Activated T-cell treated with anti-CD3 and anti-CD28 coated beads for 24 hours (primary cell): ENCODE results near the gene ACTG1.

Source experiments
- DNase-seq: peaks from one replicate; pipeline ENCODE4 v3.0.0-alpha.2; 2020; ENCODE audit warnings: low read depth

ACTG1 gene

DNA sequence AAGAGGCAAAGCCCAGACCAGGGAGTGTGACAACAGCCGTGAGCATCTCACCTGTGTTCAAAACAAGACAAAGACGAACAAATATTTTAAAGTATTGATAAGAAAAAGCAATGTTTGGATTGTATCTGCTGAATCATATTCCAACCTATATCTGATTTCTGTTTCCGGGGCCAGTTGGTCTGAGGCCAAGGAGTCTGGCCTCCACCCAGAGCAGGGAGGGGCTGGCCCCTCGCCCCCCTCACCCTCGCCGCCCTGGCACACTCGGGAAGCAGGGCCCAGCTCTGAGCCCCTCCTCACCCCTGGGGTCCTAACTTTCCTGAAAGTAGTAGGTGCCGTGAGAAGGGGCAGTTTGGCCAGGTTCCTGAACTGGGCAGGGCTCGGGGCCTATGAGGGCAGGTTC, 48.0 kb downstream of the ACTG1 start:
- DNase-seq: no peak

DNA sequence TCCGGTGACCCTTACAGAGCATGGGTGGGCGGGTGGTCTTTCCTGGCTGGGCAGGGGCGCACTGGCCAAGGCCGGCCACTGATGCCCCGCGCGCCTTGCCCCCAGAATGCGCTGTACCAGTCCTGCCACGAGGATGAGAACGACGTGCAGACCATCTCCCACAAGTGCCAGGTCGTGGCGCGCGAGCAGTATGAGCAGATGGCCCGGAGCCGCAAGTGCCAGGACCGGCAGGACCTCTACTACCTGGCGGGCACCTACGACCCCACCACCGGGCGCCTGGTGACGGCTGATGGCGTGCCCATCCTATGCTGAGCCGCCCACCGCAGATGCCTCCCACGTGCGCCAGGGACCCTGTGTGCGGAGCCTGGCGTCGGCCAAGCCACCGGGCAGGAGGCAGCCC, 49.1 kb downstream of the ACTG1 start:
- no peak for DNase-seq

DNA sequence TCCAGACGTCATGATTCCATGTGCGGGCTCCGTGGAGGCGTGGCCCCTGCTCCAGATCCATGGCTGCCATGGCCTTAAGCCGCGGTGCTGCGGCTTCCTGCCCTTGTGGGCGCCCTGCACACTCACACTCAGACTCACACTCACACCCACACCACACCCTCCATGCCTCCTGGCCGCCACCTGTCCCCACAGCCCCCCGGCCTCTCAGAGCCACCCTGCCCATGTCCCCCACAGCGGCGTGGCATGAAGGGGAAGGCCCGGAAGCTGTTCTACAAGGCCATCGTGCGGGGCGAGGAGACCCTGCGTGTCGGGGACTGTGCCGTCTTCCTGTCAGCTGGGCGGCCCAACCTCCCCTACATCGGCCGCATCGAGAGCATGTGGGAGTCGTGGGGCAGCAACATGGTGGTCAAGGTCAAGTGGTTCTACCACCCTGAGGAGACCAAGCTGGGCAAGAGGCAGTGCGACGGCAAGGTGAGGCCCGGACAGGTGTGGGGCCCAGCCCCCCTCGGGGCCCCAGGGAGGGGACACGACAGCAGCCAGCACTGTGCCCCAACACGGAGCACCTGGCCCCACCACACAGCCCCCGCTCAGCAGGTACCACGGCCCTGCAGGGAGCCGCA, 50.0 kb downstream of the ACTG1 start:
- no peak for DNase-seq

DNA sequence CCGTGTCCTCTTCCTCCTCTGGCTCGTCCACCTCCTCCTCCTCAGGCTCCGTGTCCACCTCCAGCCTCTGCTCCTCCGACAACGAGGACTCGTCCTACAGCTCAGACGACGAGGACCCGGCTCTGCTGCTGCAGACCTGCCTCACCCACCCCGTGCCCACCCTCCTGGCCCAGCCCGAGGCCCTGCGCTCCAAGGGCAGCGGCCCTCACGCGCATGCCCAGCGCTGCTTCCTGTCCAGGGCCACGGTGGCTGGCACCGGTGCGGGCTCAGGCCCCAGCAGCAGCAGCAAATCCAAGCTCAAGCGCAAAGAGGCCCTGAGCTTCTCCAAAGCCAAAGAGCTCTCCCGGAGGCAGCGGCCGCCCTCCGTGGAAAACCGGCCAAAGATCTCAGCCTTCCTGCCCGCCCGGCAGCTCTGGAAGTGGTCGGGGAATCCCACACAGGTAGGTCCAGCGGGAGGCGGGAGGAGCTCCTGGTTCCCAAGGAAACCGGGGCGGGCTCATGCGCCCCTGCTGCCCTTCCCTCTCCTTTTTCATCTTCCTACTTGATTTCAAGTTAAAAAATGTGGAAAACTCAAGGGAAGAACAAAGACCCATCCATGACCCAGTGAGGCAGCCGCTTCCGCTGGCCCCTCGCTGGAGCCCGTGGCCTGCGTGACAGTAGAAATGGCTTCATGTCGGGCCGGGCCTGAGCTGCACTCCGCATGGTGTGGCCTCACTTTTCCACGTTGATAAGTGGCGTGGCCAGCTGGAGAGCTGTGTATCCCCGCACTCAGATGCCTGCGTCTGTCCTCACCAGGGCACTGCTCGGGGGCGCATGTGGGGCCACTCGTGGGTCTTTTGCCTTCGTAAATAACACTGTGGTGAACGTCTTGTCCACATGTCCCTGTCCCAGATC, 50.7 kb downstream of the ACTG1 start:
- DNase-seq: no peak

DNA sequence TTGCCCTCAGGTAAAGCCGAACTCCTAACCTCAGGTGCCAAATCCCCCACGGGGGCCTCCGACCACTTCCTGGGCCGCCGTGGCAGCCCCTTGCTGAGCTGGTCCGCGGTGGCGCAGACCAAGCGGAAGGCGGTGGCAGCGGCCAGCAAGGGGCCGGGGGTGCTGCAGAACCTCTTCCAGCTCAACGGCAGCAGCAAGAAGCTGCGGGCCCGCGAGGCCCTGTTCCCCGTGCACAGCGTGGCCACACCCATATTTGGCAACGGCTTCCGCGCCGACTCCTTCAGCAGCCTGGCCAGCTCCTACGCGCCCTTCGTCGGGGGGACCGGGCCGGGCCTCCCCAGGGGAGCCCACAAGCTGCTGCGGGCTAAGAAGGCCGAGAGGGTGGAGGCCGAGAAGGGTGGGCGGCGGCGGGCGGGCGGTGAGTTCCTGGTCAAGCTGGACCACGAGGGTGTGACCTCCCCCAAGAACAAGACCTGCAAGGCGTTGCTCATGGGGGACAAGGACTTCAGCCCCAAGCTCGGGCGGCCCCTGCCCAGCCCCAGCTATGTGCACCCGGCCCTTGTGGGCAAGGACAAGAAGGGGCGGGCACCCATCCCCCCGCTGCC, 51.6 kb downstream of the ACTG1 start:
- DNase-seq: no peak
